Tibial nerve (tissue), 3 donors: ENCODE measurements around the gene NDUFB5.

ENCODE experiments used
- POLR2A ChIP-seq, 2 donors: fragments of 450-650 bp; IDR thresholded peaks; one replicate each; pipeline ENCODE4 v1.6.1; 2017; ENCODE audit warnings: antibody characterized with exemption in 2 of 2, mild to moderate bottlenecking in 2 of 2, moderate library complexity in 2 of 2
- TF ChIP-seq, protein P1 (sequence below), 5 experiments: fragments of 200-600 bp in 3 of 5; fragments of 450-650 bp in 2 of 5; sonication (generic) in 3 of 5; IDR thresholded peaks; one replicate each; pipeline ENCODE4 v1.5.1; 2016 to 2019; ENCODE audit warnings: antibody characterized with exemption in 5 of 5, mild to moderate bottlenecking in 3 of 5, moderate library complexity in 2 of 5

- TF ChIP-seq, protein P1, sequence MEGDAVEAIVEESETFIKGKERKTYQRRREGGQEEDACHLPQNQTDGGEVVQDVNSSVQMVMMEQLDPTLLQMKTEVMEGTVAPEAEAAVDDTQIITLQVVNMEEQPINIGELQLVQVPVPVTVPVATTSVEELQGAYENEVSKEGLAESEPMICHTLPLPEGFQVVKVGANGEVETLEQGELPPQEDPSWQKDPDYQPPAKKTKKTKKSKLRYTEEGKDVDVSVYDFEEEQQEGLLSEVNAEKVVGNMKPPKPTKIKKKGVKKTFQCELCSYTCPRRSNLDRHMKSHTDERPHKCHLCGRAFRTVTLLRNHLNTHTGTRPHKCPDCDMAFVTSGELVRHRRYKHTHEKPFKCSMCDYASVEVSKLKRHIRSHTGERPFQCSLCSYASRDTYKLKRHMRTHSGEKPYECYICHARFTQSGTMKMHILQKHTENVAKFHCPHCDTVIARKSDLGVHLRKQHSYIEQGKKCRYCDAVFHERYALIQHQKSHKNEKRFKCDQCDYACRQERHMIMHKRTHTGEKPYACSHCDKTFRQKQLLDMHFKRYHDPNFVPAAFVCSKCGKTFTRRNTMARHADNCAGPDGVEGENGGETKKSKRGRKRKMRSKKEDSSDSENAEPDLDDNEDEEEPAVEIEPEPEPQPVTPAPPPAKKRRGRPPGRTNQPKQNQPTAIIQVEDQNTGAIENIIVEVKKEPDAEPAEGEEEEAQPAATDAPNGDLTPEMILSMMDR (IDR thresholded peaks at IDR 0.05): no peak
- TF ChIP-seq POLR2A (IDR thresholded peaks at IDR 0.05): no peak
Measured at GRCh38 chr3:179676081-179676480, 71.5 kb downstream of the NDUFB5 start.
